HCT116 (cell line): ENCODE results near the gene FARSA. TPM values are rescaled to one million over a fixed set of nuclear protein-coding genes. Genes with fewer than 3 reads are reported as not detected.

Experiments used
- ATAC-seq: fragments of 200-7000 bp; cut with Tn5 transposase; 2 replicates; pipeline ENCODE4 v1.9.1; 2020; ENCODE audit warnings: mild to moderate bottlenecking, moderate library complexity
- BruUV-seq: library from RNA; stranded (reverse); fragments of 400-500 nt; replicated peaks from 2 replicates; lab custom pipeline; 2021; lab: Mats Ljungman, UMichigan
- CTCF ChIA-PET: fragments of 300-600 bp; sonication (Branson Sonifier 250); formaldehyde crosslinking; loops from one replicate; lab custom pipeline; 2021; ENCODE audit warnings: antibody characterized with exemption; lab: Charles Lee
- POLR2A ChIA-PET: fragments of 300-600, 350-600 bp; sonication (Branson Sonifier 250); formaldehyde crosslinking; loops from one replicate; lab custom pipeline; 2021; ENCODE audit warnings: antibody characterized with exemption; lab: Charles Lee
- RAD21 ChIA-PET, 2 experiments: fragments of 300-600 bp; sonication (Branson Sonifier 250); formaldehyde crosslinking; loops; one replicate each; lab custom pipeline; 2023; ENCODE audit warnings: low total read pairs in 2 of 2; ENCODE audit not compliant: uncharacterized antibody in 2 of 2, unreplicated experiment in 2 of 2, low non-redundant PET in 1 of 2; lab: Charles Lee
- DNase-seq: peaks from one replicate; pipeline ENCODE4 v3.0.0-alpha.2; 2010; ENCODE audit warnings: low read depth, low spot score
- H2AFZ ChIP-seq: fragments of 200-600 bp; shearing (Covaris generic), sonication (generic); 2 replicates; pipeline ENCODE4 v1.6.1; 2017; ENCODE audit warnings: low read depth, mixed run types, mixed read lengths, antibody characterized with exemption, low read length; ENCODE audit not compliant: poor library complexity, severe bottlenecking
- H3K27ac ChIP-seq: 2 replicates; pipeline ENCODE4 v1.5.1; 2012; ENCODE audit warnings: low read depth, low read length
- H3K27me3 ChIP-seq: fragments of 200-600 bp; sonication (generic); 2 replicates; pipeline ENCODE4 v1.6.1; 2016; ENCODE audit warnings: mixed run types, low read length, mixed read lengths; ENCODE audit not compliant: insufficient read depth
- H3K36me3 ChIP-seq, 2 experiments: fragments of 200-500 bp in 1 of 2; fragments of 200-600 bp in 1 of 2; sonication (Bioruptor generic) in 1 of 2; sonication (generic) in 1 of 2; 2 replicates each; pipeline versions ENCODE4 v1.5.1 to v1.6.1; 2014 to 2016; ENCODE audit warnings: low read length in 2 of 2, inconsistent platforms in 1 of 2, mixed read lengths in 1 of 2, mixed run types in 1 of 2; ENCODE audit not compliant: insufficient read depth in 2 of 2, control insufficient read depth in 1 of 2
- H3K4me1 ChIP-seq, 2 experiments: fragments of 200-600 bp in 1 of 2; sonication (generic) in 1 of 2; 2 replicates each; pipeline versions ENCODE4 v1.5.1 to v1.6.1; 2012 to 2017; ENCODE audit warnings: low read length in 2 of 2, inconsistent platforms in 1 of 2, mild to moderate bottlenecking in 1 of 2, mixed read lengths in 1 of 2, mixed run types in 1 of 2, moderate library complexity in 1 of 2; ENCODE audit not compliant: insufficient read depth in 2 of 2, control insufficient read depth in 1 of 2
- H3K4me2 ChIP-seq: fragments of 200-600 bp; sonication (generic); 2 replicates; pipeline ENCODE4 v1.6.1; 2017; ENCODE audit warnings: mixed run types, low read length, mixed read lengths
- H3K4me3 ChIP-seq, 2 experiments: fragments of 200-600 bp in 1 of 2; sonication (generic) in 1 of 2; replicated peaks in 1 of 2; 2 replicates each; pipeline ENCODE4 v1.5.1; 2011 to 2016; ENCODE audit warnings: low read length in 2 of 2, control low read depth in 1 of 2, low read depth in 1 of 2, mild to moderate bottlenecking in 1 of 2, mixed read lengths in 1 of 2, mixed run types in 1 of 2
- H3K79me2 ChIP-seq: fragments of 200-600 bp; sonication (generic); 2 replicates; pipeline ENCODE4 v1.6.1; 2017; ENCODE audit warnings: mild to moderate bottlenecking, mixed run types, low read length, moderate library complexity, mixed read lengths; ENCODE audit not compliant: insufficient read depth
- H3K9ac ChIP-seq: fragments of 200-600 bp; sonication (generic); 2 replicates; pipeline ENCODE4 v1.6.1; 2016; ENCODE audit warnings: low read length, mixed read lengths
- H3K9me2 ChIP-seq: fragments of 200-600 bp; sonication (generic), shearing (Covaris generic); 2 replicates; pipeline ENCODE4 v1.6.1; 2017; ENCODE audit warnings: mixed run types, mild to moderate bottlenecking, moderate library complexity; ENCODE audit not compliant: insufficient read depth
- H3K9me3 ChIP-seq, 2 experiments: fragments of 200-500 bp in 1 of 2; fragments of 200-600 bp in 1 of 2; sonication (Bioruptor generic) in 1 of 2; sonication (generic) in 1 of 2; 2 replicates each; pipeline ENCODE4 v1.6.1; 2014 to 2017; ENCODE audit warnings: low read length in 2 of 2, mixed read lengths in 2 of 2, inconsistent platforms in 1 of 2, low read depth in 1 of 2, mild to moderate bottlenecking in 1 of 2, mixed run types in 1 of 2, moderate library complexity in 1 of 2; ENCODE audit not compliant: control insufficient read depth in 1 of 2, insufficient read depth in 1 of 2
- H4K20me1 ChIP-seq: fragments of 200-600 bp; sonication (generic), shearing (Covaris generic); 2 replicates; pipeline ENCODE4 v1.6.1; 2017; ENCODE audit warnings: mixed run types, mild to moderate bottlenecking, moderate library complexity; ENCODE audit not compliant: insufficient read depth
- EZH2 ChIP-seq: fragments of 200-600 bp; sonication (generic); IDR thresholded peaks from 2 replicates; pipeline ENCODE4 v1.6.1; 2017; ENCODE audit warnings: antibody characterized with exemption, mixed run types
- FOSL1 ChIP-seq: IDR thresholded peaks from 2 replicates; pipeline ENCODE4 v1.6.1; 2012; ENCODE audit warnings: low read depth
- POLR2A ChIP-seq: IDR thresholded peaks from 2 replicates; pipeline ENCODE4 v1.7.0; 2011; ENCODE audit warnings: borderline replicate concordance; ENCODE audit not compliant: insufficient read depth, insufficient read length; ENCODE audit errors: extremely low read depth
- REST ChIP-seq: IDR thresholded peaks from 2 replicates; pipeline ENCODE4 v1.6.1; 2012; ENCODE audit warnings: low read depth
- SIN3A ChIP-seq: IDR thresholded peaks from 2 replicates; pipeline ENCODE4 v1.6.1; 2012; ENCODE audit warnings: low read depth
- SP1 ChIP-seq: IDR thresholded peaks from 2 replicates; pipeline ENCODE4 v1.6.1; 2012; ENCODE audit warnings: low read depth
- YY1 ChIP-seq: IDR thresholded peaks from 2 replicates; pipeline ENCODE4 v1.6.1; 2011; ENCODE audit warnings: low read length, low read depth, moderate library complexity, mild to moderate bottlenecking; ENCODE audit not compliant: insufficient replicate concordance; ENCODE audit errors: extremely low read depth
- ZFX ChIP-seq: fragments of 450-650 bp; IDR thresholded peaks from 2 replicates; pipeline ENCODE4 v1.6.1; 2017
- ZNF274 ChIP-seq: fragments of 200-500 bp; sonication (Bioruptor generic); IDR thresholded peaks from 2 replicates; pipeline ENCODE4 v1.6.1; 2014; ENCODE audit warnings: mild to moderate bottlenecking, low read depth, low read length, inconsistent platforms
- intact Hi-C: fragments of 100-400 bp; cut with micrococcal nuclease; formaldehyde crosslinking; loops from 2 replicates; pipeline ENCODE4 v1.10.0; 2022
- total RNA-seq: library from RNA; stranded (reverse); gene quantifications from one replicate; pipeline ENCODE4 v1.2.1, GENCODE V29; 2021; ENCODE audit not compliant: unreplicated experiment

Gene FARSA
- total RNA-seq, 1 experiment from 2014 or later: 129 TPM

- TF ChIP-seq REST (no peak), SIN3A (peak; percentile 72), ZNF274 (no peak)
Measured at GRCh38 chr19:12956446-12957388, 23.2 kb upstream of the FARSA start, which contains the start of gene GADD45GIP1 (continued).

- H3K36me3 ChIP-seq: peaks cover 10 to 27% of the 10 kb centered on the region in 2 experiments; a peak in 3 of 4 replicates
- ChIA-PET RAD21 (no interaction called here), CTCF (interaction anchor here (3.6 kb wide), 1 partner anchor 9 kb away, joined by 15 read pairs; no protein-coding TSS in a partner anchor), POLR2A (interaction anchor here (2.0 kb wide), 1 partner anchor 10 kb away, joined by 8 read pairs; the partner anchor contains the start of gene RAD23A)
- peaks cover 9 to 29% of the 10 kb centered on the region in 2 experiments for H3K4me1 ChIP-seq
- H3K27ac ChIP-seq: peak overlapping the region; percentile 98
- no peaks in the 10 kb centered on the region; the same call in 1 of the 2 replicates for H4K20me1 ChIP-seq
- intact Hi-C loops: no loop called here
- TSS peak; percentile 59 for BruUV-seq
- H3K4me3 ChIP-seq: peak overlapping the region; percentile 75 to 92
- DNase-seq (no peak), ATAC-seq (no peak)
- H3K79me2 ChIP-seq: peaks cover 48% of the 10 kb centered on the region
- peak overlapping the region; percentile 97 for H3K9ac ChIP-seq
- H3K4me2 ChIP-seq: peak overlapping the region; percentile 86
- no peaks in the 10 kb centered on the region for H3K9me3 ChIP-seq
- H2AFZ ChIP-seq: no peak overlapping the region
- H3K9me2 ChIP-seq: no peaks in the 10 kb centered on the region
- no peaks in the 10 kb centered on the region for H3K27me3 ChIP-seq
- no peak for TF ChIP-seq EZH2
- no peak for TF ChIP-seq POLR2A
- TF ChIP-seq YY1: no peak
- TF ChIP-seq REST: no peak
- TF ChIP-seq ZFX: no peak
- no peak for TF ChIP-seq FOSL1
- TF ChIP-seq ZNF274: no peak
- TF ChIP-seq SP1: no peak
- TF ChIP-seq, all 23 proteins: peak for 0
Measured at GRCh38 chr19:12955996-12956395, 22.5 kb upstream of the FARSA start.
